NB4 (cell line): ENCODE measurements around the gene EHF.

Source experiments
- POLR2A ChIP-seq: IDR thresholded peaks from 2 replicates; pipeline ENCODE4 v1.6.1; 2011; ENCODE audit warnings: mild to moderate bottlenecking; ENCODE audit not compliant: insufficient read length; ENCODE audit errors: extremely low read depth
- TF ChIP-seq, protein P1 (sequence below): IDR thresholded peaks from one replicate; pipeline ENCODE4 v1.5.1; 2012; ENCODE audit warnings: low read depth, low read length

DNA sequence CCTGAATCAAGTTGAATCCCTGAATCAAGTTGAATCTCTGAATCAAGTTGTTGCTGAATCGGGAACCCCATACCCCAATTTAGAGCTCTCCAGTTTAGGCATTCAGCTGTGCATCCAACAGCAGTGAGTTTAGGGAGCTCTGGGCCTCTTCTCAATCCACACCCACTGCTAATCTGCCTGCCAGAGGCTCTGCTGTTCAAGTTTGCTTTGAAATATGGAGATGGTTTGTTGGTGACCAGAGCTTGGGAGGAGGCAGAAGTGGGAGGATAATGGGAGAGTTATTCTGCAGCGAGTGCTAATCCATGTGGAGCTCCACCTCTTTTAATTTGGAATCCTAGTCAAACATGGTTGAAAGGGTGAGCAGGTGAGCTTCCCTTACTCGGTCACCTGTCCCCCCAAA lies 22.4 kb downstream of the EHF start:
- no peak for TF ChIP-seq POLR2A
- TF ChIP-seq, protein P1, sequence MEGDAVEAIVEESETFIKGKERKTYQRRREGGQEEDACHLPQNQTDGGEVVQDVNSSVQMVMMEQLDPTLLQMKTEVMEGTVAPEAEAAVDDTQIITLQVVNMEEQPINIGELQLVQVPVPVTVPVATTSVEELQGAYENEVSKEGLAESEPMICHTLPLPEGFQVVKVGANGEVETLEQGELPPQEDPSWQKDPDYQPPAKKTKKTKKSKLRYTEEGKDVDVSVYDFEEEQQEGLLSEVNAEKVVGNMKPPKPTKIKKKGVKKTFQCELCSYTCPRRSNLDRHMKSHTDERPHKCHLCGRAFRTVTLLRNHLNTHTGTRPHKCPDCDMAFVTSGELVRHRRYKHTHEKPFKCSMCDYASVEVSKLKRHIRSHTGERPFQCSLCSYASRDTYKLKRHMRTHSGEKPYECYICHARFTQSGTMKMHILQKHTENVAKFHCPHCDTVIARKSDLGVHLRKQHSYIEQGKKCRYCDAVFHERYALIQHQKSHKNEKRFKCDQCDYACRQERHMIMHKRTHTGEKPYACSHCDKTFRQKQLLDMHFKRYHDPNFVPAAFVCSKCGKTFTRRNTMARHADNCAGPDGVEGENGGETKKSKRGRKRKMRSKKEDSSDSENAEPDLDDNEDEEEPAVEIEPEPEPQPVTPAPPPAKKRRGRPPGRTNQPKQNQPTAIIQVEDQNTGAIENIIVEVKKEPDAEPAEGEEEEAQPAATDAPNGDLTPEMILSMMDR, result no peak
